ENCODE data around the gene BRAP.

DNA sequence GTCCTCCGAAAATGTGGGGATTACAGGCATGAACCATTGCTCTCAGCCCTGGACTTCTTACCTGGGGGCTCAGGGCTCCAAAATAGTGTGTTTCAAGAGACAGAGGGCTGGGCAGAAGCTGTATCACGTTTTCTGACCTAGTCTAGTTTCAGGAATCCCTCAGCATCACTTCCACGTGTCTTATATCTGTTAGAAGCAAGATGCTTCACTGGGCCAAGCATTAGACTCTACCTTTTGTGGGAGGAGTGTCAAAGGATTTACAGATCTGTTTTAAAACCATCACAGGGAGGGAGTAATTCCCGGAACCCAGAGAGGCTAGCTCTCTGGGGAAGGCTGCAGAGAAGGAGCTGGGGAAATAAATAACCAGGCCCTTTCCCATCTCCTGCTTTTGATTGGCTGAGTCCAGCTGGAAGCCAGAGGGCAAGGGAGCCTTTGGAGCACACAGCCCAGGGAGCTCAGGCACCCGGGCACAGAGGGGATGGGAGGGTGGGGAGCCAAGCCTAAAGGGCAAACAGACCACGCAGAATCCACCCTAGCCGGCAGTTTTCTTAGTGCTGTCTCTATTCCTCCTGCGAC is 47.7 kb upstream of the BRAP start:
- TF ChIP-seq, protein P1, sequence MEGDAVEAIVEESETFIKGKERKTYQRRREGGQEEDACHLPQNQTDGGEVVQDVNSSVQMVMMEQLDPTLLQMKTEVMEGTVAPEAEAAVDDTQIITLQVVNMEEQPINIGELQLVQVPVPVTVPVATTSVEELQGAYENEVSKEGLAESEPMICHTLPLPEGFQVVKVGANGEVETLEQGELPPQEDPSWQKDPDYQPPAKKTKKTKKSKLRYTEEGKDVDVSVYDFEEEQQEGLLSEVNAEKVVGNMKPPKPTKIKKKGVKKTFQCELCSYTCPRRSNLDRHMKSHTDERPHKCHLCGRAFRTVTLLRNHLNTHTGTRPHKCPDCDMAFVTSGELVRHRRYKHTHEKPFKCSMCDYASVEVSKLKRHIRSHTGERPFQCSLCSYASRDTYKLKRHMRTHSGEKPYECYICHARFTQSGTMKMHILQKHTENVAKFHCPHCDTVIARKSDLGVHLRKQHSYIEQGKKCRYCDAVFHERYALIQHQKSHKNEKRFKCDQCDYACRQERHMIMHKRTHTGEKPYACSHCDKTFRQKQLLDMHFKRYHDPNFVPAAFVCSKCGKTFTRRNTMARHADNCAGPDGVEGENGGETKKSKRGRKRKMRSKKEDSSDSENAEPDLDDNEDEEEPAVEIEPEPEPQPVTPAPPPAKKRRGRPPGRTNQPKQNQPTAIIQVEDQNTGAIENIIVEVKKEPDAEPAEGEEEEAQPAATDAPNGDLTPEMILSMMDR (IDR thresholded peaks at IDR 0.05) = no peak
- TF ChIP-seq EZH2phosphoT487 (IDR thresholded peaks at IDR 0.05) = no peak

Measured in neural progenitor cell (in vitro differentiated cells).